Measurements from ENCODE around the gene CATSPERD.

DNA sequence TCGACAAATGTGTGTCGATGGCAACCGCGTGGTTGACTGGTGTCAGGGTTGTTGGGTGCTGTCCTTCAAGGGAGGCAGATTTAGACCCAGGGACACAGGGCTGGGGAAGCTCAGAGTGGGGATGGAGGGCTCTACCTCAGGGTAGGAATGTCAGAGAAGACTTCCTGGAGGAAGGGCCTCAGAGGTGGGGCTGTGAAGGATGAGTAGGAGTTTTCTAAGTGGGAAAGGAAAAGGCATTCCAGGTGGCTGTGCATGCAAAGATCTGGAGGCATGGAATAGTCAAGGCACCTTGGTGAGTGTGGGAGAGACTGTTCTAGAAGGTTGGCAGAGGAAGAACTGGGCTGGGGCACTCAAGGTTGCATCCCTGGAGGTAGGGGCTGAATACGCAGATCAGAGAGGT lies 86.5 kb downstream of the CATSPERD start:
- TF ChIP-seq, protein P1, sequence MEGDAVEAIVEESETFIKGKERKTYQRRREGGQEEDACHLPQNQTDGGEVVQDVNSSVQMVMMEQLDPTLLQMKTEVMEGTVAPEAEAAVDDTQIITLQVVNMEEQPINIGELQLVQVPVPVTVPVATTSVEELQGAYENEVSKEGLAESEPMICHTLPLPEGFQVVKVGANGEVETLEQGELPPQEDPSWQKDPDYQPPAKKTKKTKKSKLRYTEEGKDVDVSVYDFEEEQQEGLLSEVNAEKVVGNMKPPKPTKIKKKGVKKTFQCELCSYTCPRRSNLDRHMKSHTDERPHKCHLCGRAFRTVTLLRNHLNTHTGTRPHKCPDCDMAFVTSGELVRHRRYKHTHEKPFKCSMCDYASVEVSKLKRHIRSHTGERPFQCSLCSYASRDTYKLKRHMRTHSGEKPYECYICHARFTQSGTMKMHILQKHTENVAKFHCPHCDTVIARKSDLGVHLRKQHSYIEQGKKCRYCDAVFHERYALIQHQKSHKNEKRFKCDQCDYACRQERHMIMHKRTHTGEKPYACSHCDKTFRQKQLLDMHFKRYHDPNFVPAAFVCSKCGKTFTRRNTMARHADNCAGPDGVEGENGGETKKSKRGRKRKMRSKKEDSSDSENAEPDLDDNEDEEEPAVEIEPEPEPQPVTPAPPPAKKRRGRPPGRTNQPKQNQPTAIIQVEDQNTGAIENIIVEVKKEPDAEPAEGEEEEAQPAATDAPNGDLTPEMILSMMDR (IDR thresholded peaks at IDR 0.05 in 4 of 5, conservative IDR thresholded peaks at IDR 0.05 in 1 of 5), result no peak
- TF ChIP-seq POLR2A (IDR thresholded peaks at IDR 0.05), result no peak
